AG09309 (cell line): Measurements from ENCODE around the gene NDUFS6.

Experiments
- DNase-seq: peaks from one replicate; pipeline ENCODE4 v3.0.0-alpha.2; 2010; ENCODE audit warnings: low read depth
- H3K4me3 ChIP-seq: 2 replicates; pipeline ENCODE4 v1.5.1; 2011; ENCODE audit warnings: mild to moderate bottlenecking, low read depth, low read length, moderate library complexity; ENCODE audit not compliant: control insufficient read depth
- TF ChIP-seq, protein P1 (sequence below): IDR thresholded peaks from 2 replicates; pipeline ENCODE4 v1.5.1; 2011; ENCODE audit warnings: mild to moderate bottlenecking, low read depth, low read length, inconsistent platforms; ENCODE audit not compliant: insufficient read depth, control insufficient read depth; ENCODE audit errors: missing control alignments

Gene NDUFS6

DNA sequence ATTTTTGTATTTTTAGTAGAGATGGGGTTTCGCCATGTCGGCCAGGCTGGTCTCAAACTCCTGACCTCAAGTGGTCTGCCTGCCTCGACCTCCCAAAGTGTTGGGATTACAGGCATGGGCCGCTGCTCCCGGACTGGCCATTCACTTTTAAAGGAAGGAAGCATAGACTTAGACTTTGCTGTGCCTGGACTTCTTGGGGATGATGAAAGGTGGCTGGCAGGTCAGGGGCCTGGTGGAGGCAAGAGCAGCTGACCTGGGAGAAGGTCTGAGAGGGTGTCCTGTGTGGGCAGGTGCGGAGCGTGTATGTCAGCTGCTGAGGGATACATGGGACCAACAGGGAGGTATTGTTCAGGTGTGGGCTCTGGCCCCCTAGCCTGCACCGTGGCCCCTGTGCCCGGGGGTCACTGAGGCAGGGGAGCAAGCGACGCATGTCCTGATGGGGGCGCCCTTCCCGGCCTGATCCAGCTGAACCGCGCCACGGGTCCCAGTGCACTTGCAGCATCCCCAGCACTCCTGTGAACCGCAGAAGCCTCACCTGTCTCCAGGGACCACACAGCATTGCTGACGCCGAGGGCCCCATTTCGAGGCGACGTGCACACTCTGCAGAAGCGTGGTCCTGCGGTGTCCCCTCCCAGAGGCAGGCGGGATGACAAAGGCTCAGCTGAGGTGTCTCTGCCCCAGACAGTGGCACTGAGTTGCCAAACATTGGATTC is 23.1 kb downstream of the NDUFS6 start:
- no peak overlapping the region for H3K4me3 ChIP-seq
- TF ChIP-seq, protein P1, sequence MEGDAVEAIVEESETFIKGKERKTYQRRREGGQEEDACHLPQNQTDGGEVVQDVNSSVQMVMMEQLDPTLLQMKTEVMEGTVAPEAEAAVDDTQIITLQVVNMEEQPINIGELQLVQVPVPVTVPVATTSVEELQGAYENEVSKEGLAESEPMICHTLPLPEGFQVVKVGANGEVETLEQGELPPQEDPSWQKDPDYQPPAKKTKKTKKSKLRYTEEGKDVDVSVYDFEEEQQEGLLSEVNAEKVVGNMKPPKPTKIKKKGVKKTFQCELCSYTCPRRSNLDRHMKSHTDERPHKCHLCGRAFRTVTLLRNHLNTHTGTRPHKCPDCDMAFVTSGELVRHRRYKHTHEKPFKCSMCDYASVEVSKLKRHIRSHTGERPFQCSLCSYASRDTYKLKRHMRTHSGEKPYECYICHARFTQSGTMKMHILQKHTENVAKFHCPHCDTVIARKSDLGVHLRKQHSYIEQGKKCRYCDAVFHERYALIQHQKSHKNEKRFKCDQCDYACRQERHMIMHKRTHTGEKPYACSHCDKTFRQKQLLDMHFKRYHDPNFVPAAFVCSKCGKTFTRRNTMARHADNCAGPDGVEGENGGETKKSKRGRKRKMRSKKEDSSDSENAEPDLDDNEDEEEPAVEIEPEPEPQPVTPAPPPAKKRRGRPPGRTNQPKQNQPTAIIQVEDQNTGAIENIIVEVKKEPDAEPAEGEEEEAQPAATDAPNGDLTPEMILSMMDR = no peak
- no peak for DNase-seq

DNA sequence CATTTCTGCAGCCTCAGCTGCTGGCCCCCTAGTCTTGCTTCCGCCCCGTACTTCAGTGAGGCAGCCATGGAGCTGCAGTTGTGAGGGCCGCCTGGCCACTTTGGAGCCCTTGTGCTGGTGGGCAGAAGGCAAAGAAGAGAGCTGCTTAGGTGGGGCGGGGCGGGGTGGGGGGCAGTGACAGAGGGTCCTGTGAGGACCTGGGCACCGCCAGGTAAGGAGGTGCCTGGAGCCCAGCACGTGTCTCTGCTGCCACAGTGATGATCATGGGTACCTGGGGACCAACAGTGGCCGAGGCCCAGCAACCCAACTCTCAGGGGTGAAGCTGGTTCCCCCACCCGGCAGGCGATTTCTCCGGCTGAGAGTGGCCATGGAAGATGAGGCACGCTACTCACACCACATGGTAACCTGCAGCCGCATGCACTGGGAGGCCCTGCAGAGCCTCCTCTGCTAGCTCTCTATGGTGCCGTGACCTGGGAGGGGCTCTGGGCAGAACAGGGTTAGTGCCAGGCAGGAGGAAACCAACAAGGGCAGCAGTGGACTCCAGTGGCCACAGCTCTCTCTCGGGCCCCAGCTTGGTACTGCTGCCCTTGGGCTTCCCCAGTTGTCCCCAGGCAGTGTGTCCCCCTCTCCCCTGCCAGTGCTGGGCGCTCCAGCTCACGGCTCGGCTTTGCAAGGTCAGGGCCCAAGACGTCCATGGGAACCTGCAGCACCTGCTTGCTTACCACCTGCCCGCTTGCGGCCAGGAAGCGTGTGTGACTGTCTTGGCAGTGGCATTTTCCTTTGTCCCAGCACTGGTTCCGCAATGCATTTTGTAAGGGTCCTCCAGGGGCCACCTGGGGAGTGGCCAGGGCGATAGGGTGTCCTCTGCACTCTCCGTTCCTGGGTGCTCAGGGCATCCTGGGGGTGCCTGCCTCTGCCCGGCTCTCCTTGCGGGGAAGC is 24.0 kb downstream of the NDUFS6 start:
- DNase-seq = no peak
- H3K4me3 ChIP-seq = no peak overlapping the region
- TF ChIP-seq, protein P1 = no peak

DNA sequence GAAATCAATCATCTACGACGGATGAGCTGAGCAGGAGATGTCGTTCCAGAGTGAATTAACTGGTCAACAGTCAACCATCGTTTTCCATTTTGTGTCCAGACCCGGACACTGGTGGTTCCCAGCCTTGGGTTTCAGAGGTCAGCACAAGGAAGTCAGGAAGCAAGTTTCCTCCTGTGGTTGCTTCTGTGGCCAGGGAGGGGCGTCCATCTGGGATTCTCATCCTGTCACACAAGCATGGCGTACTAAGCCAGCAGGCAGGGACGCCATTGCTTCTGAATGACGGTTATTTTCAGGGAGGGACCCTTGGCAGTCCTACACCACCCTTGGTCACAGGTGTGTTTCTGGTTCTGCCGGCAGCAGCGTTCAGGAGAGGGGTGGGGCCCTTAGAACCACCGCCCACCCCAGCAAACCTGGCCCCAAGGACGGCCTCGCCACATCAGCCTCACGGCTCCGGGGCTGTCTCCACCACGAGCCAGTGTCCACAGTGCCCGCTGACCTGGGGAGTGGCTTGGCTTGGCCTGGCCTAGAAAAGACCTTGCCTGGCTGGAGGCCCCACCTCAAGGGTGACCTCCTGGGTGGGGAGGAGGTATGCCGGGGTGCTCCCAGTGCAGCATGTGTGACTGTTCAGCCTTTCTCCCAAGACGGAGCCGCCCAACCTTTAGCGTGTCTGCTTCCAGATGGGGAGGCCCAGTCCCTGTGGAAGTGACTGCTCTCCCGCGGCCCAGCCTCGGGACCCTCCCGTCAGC is 25.2 kb downstream of the NDUFS6 start:
- DNase-seq = no peak
- no peak overlapping the region for H3K4me3 ChIP-seq
- TF ChIP-seq, protein P1 = no peak

DNA sequence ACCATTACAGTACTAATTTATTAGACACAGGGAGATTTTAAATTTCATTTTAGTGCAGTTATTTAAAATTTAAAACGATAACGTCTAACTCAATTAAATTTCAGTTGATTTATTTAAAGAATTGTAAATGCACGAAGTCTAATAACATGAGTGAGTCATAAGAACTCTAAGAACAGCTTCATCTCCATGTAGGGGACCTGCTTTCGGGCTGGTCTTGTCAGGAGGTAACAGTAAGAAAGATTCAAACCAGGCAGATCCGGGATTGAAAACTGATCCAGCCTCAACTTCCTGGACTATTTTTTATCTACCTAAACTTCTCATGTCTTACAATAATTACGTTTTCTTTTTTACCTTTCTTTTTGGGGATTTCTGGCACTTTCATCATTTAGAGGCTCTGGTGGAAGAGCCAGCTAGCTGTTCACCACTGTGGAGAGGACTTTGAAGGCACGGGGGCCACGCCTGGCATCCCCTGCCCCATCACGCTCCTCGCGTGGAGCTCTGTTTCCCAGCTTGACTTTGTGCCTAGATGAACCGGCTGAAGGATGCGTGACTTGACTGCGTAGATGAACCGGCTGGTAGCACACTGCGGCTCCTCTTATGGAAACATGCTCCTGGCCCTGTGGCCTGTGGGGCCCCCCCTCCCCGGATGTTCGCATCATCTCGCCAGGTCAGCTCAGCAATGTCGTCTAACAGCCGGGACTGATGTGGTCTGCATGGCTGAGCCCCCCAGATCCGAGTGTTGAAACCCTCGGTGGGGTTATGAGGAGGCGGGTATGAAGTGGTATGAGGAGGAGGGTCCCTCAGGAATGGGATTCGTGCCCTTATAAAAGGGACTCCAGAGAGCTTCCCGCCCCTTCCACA is 26.0 kb downstream of the NDUFS6 start:
- TF ChIP-seq, protein P1 = no peak
- no peak overlapping the region for H3K4me3 ChIP-seq
- DNase-seq = no peak

DNA sequence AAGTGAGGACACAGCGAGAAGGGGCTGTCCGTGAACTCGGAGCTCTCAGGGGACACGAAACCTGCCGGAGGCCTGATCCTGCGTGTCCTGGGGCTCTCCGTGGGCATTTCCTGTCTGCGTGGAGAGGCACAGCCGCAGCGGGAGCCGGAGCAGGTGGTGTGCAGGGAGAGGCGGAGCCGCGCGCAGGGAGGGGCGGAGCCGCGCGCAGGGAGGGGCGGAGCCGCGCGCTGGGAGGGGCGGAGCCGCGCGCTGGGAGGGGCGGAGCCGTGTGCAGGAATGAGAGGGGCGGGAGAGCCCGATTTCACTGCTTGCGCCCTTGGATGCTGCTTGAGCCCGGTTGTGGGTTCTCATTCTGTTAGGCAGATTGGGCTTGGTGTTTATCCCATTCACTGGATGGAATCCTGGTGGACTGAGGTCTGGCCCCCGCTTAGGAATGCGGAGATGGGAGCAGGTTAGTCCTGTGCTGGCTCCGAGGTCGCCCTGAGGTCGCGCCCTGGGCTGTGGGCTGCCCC is 26.7 kb downstream of the NDUFS6 start:
- no peak for DNase-seq
- no peak overlapping the region for H3K4me3 ChIP-seq
- TF ChIP-seq, protein P1 = no peak
